ENCODE measurements around the gene CD47. TPM values are rescaled to one million over a fixed set of nuclear protein-coding genes. Genes with fewer than 3 reads are reported as not detected.

The CD47 gene
- total RNA-seq, 2 donors from 2014 or later: 68.1 to 101 TPM

DNA sequence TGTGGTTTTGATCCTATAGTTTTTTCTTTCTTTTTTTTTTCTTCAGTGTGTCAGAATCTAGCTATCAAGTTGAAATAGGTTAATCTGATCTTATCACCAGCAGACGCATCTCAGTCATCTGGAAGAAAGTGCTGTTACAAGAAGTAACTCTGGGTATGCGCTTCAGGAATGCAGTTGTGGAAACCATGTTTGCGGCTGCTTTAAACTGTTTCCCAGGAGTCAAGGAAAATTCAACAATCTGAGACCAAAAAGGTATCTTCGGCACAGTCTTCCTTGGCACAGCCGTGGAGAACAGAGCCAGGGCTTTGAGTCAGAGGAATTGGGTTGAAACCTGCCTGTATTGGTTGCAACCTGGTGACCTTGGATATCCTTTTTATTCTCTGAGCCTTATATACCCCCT lies 59.9 kb downstream of the CD47 start:
- Histone ChIP-seq H3K4me1 (no peaks in the 10 kb centered on the region), H3K36me3 (no peaks in the 10 kb centered on the region), H3K9ac (ENCODE audit: low read depth in 2 of 2, low read length in 2 of 2) (no peak overlapping the region), H3K27ac (no peak overlapping the region), H3K9me3 (no peaks in the 10 kb centered on the region), H3K27me3 (no peaks in the 10 kb centered on the region), H3K4me3 (no peak overlapping the region)
- intact Hi-C loops (cut with DNase I): no loop called here
- TF ChIP-seq, protein P1, sequence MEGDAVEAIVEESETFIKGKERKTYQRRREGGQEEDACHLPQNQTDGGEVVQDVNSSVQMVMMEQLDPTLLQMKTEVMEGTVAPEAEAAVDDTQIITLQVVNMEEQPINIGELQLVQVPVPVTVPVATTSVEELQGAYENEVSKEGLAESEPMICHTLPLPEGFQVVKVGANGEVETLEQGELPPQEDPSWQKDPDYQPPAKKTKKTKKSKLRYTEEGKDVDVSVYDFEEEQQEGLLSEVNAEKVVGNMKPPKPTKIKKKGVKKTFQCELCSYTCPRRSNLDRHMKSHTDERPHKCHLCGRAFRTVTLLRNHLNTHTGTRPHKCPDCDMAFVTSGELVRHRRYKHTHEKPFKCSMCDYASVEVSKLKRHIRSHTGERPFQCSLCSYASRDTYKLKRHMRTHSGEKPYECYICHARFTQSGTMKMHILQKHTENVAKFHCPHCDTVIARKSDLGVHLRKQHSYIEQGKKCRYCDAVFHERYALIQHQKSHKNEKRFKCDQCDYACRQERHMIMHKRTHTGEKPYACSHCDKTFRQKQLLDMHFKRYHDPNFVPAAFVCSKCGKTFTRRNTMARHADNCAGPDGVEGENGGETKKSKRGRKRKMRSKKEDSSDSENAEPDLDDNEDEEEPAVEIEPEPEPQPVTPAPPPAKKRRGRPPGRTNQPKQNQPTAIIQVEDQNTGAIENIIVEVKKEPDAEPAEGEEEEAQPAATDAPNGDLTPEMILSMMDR (IDR thresholded peaks at IDR 0.05): no peak
- DNase-seq: no peak

DNA sequence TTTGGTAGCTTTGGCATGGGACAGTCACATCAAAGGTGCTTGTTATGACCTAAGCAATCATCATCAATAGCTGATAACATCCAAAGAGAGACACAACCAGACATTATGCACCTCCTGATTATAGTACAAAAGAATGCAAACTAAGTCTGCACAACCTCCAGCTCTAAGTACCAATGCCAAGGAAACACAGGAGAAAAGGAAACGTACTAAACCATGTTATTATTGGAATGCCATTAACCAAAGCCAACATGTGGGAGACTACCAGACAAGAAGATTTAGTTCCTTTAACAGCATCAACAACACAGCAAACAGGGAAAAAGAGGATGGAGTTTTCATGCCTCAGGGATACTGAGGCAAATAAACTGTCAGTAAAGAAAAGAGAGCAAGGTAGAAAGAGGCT lies 61.4 kb downstream of the CD47 start:
- H3K27me3 ChIP-seq: no peaks in the 10 kb centered on the region
- H3K36me3 ChIP-seq: no peaks in the 10 kb centered on the region
- no peak for DNase-seq
- intact Hi-C loops (cut with DNase I): no loop called here
- no peak overlapping the region for H3K27ac ChIP-seq
- H3K9me3 ChIP-seq: no peaks in the 10 kb centered on the region
- no peak overlapping the region for H3K4me3 ChIP-seq
- H3K4me1 ChIP-seq: no peaks in the 10 kb centered on the region
- TF ChIP-seq, protein P1 (IDR thresholded peaks at IDR 0.05): no peak
- no peak overlapping the region for H3K9ac ChIP-seq (ENCODE audit: low read depth in 2 of 2, low read length in 2 of 2)

DNA sequence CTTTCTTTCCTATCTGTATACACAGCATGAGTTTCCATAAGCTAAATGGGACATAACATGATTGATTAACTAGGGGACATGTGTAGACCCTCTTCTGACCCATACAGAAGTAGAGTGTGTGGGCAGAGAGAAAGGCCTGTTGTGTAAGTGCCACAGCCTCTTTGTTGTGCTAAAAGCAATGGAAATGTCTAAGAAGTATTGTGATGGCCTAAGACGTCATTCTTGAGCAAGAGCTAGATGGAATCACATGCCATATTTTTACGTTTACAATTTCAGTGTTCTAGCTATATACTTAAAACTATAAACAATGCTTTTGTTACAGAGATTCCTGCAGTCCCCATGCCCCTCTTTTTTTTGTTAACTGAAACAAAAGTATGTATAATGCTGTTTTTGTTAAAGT lies 61.9 kb downstream of the CD47 start:
- Histone ChIP-seq H3K36me3 (no peaks in the 10 kb centered on the region), H3K4me1 (no peaks in the 10 kb centered on the region), H3K9me3 (no peaks in the 10 kb centered on the region), H3K27me3 (no peaks in the 10 kb centered on the region), H3K4me3 (no peak overlapping the region), H3K27ac (no peak overlapping the region), H3K9ac (ENCODE audit: low read depth in 2 of 2, low read length in 2 of 2) (no peak overlapping the region)
- DNase-seq: no peak
- intact Hi-C loops (cut with DNase I): no loop called here
- TF ChIP-seq, protein P1 (IDR thresholded peaks at IDR 0.05): no peak

DNA sequence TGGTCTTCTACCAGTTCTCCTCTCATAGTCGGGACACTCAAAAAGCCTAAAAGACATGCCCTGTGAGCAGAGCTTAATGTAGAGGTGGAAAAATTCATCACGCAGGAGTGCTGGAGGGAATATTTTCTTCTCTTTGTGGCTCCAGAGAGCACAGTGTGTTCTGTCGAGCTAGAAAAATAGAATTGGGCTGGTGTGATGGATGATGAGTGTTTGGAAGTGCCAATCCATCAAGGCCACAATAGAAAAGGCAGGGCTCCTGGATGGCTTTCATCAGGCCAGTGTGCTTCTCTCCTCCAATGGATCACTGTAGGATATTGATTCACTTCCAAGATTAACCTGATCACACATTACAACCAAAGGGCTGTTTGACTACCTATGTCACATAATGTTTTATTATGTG lies 65.7 kb downstream of the CD47 start:
- DNase-seq: no peak
- Histone ChIP-seq H3K27me3 (no peaks in the 10 kb centered on the region), H3K9me3 (no peaks in the 10 kb centered on the region), H3K4me1 (no peaks in the 10 kb centered on the region), H3K36me3 (no peaks in the 10 kb centered on the region), H3K4me3 (no peak overlapping the region), H3K9ac (ENCODE audit: low read depth in 2 of 2, low read length in 2 of 2) (no peak overlapping the region), H3K27ac (no peak overlapping the region)
- TF ChIP-seq, protein P1 (IDR thresholded peaks at IDR 0.05): no peak
- intact Hi-C loops (cut with DNase I): no loop called here

DNA sequence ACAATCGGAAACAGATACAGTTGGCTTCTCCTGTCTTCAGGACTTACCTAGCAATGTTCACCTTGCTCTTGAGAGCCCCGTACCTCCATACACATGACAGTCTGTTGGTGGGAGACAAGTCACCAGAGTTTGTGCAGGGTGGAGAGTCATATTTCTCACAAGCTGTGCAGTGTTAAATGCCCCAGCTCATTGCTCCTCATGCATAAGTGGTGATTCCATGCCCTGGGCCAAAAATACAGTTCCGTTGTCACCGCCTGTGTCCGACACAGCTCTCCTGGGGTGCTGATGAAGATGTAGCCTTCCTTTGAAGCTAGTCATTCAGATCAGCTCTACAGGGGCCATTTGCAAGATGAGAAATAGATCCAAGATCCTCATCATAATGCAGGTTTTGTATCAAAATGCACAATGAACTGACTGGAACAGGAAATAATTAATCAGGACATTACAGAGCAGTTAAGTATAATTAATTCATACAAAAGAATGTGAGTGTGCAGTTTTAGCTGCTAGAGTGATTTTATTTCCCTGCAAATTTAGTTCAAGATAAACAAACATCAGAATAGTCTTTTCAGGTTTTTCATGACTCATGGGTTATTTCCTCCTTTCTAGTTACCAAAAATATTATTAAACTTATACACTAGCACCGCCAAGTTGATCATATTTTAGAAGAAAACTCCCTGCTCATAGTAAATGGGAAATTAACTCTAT lies 66.5 kb downstream of the CD47 start:
- TF ChIP-seq, protein P1 (IDR thresholded peaks at IDR 0.05): no peak
- Histone ChIP-seq H3K27ac (no peak overlapping the region), H3K27me3 (no peaks in the 10 kb centered on the region), H3K4me3 (no peak overlapping the region), H3K9me3 (no peaks in the 10 kb centered on the region), H3K36me3 (no peaks in the 10 kb centered on the region), H3K9ac (ENCODE audit: low read depth in 2 of 2, low read length in 2 of 2) (no peak overlapping the region), H3K4me1 (no peaks in the 10 kb centered on the region)
- DNase-seq: no peak
- intact Hi-C loops (cut with DNase I): no loop called here
